NCI-H2196 (cell line): ENCODE results near the gene ZBTB44.
A peak's percentile ranks its signal among the peaks of the same experiment; 100 is the strongest.
"Not testable (repeated sequence)": the region's sequence is repeated elsewhere in the genome, so short reads cannot be mapped to it uniquely, and the experiment has no call there.

Experiments
- DNase-seq: peaks from one replicate; lab custom pipeline; 2025; ENCODE audit not compliant: unreplicated experiment; lab: John Stamatoyannopoulos, UW

Gene ZBTB44

GRCh38 chr11:130199792-130200191 is 114.9 kb downstream of the ZBTB44 start:
- no peak for DNase-seq

- DNase-seq: no peak
Observed at GRCh38 chr11:130198964-130199363, 115.8 kb downstream of the ZBTB44 start.

- DNase-seq: no peak
Observed at GRCh38 chr11:130198292-130198691, 116.4 kb downstream of the ZBTB44 start.

- no peak for DNase-seq
Observed at GRCh38 chr11:130197386-130198035, 117.2 kb downstream of the ZBTB44 start.

GRCh38 chr11:130194241-130195023 is 120.3 kb downstream of the ZBTB44 start:
- DNase-seq: no peak

- DNase-seq: not testable (repeated sequence)
Observed at GRCh38 chr11:130193551-130193950, 121.2 kb downstream of the ZBTB44 start.

GRCh38 chr11:130192845-130193267 is 121.9 kb downstream of the ZBTB44 start:
- DNase-seq: no peak

- DNase-seq: no peak
Observed at GRCh38 chr11:130191896-130192295, 122.8 kb downstream of the ZBTB44 start.

- no peak for DNase-seq
Observed at GRCh38 chr11:130190371-130190881, 124.3 kb downstream of the ZBTB44 start.

GRCh38 chr11:130189492-130190210 is 125.1 kb downstream of the ZBTB44 start:
- DNase-seq: no peak

- DNase-seq: peak; percentile 19
Observed at GRCh38 chr11:130188585-130189347, 126.0 kb downstream of the ZBTB44 start.

- no peak for DNase-seq
Observed at GRCh38 chr11:130188047-130188446, 126.7 kb downstream of the ZBTB44 start.

- DNase-seq: no peak
Observed at GRCh38 chr11:130187096-130187495, 127.6 kb downstream of the ZBTB44 start.

- no peak for DNase-seq
Observed at GRCh38 chr11:130183878-130184610, 130.7 kb downstream of the ZBTB44 start.

- DNase-seq: peak; percentile 79
Observed at GRCh38 chr11:130181295-130182272, 133.1 kb downstream of the ZBTB44 start.

- no peak for DNase-seq
Observed at GRCh38 chr11:130180896-130181294, 133.8 kb downstream of the ZBTB44 start.

GRCh38 chr11:130180491-130180890 is 134.2 kb downstream of the ZBTB44 start:
- peak; percentile 19 for DNase-seq

GRCh38 chr11:130179396-130180306 is 135.1 kb downstream of the ZBTB44 start:
- DNase-seq: peak; percentile 74
